Activated CD8-positive, alpha-beta memory T cell treated with anti-CD3 and anti-CD28 coated beads for 48 hours (primary cell): Measurements from ENCODE around the gene NR2F1.

ENCODE experiments used
- DNase-seq, 3 experiments: peaks; one replicate each; pipeline ENCODE4 v3.0.0-alpha.2; 2020; ENCODE audit warnings: low read depth in 2 of 3, low spot score in 2 of 3

Gene NR2F1

GRCh38 chr5:93590493-93590892, 7.5 kb downstream of the NR2F1 start:
- DNase-seq, result no peak

- DNase-seq, result no peak
These were observed 8.4 kb downstream of the NR2F1 start for GRCh38 chr5:93591323-93591945.

GRCh38 chr5:93592883-93593282, 9.9 kb downstream of the NR2F1 start:
- DNase-seq, result no peak

GRCh38 chr5:93593476-93594131, 10.6 kb downstream of the NR2F1 start:
- no peak for DNase-seq

- DNase-seq, result no peak
These were observed 11.8 kb downstream of the NR2F1 start for GRCh38 chr5:93594591-93595419.

GRCh38 chr5:93595420-93596147, 12.6 kb downstream of the NR2F1 start:
- DNase-seq, result no peak

GRCh38 chr5:93596310-93596675, 13.3 kb downstream of the NR2F1 start:
- no peak for DNase-seq

- DNase-seq, result no peak
These were observed 13.9 kb downstream of the NR2F1 start for GRCh38 chr5:93596676-93597490.

- DNase-seq, result no peak
These were observed 15.3 kb downstream of the NR2F1 start for GRCh38 chr5:93598091-93599000.

- no peak for DNase-seq
These were observed 16.0 kb downstream of the NR2F1 start for GRCh38 chr5:93599001-93599379.

GRCh38 chr5:93599399-93600120, 16.5 kb downstream of the NR2F1 start:
- no peak for DNase-seq

GRCh38 chr5:93600409-93601070, 17.5 kb downstream of the NR2F1 start:
- no peak for DNase-seq

GRCh38 chr5:93601071-93601801, 18.2 kb downstream of the NR2F1 start:
- no peak for DNase-seq

GRCh38 chr5:93601802-93602155, 18.8 kb downstream of the NR2F1 start:
- no peak for DNase-seq

GRCh38 chr5:93602241-93603077, 19.4 kb downstream of the NR2F1 start:
- no peak for DNase-seq

GRCh38 chr5:93603078-93603792, 20.2 kb downstream of the NR2F1 start:
- DNase-seq, result no peak
